A549 (cell line): Measurements from ENCODE around the gene ZNF785.

Experiments
- CEBPB ChIP-seq, 2 experiments: fragments of >200 bp in 1 of 2; sonication (Bioruptor Twin) in 1 of 2; formaldehyde crosslinking in 1 of 2; IDR thresholded peaks; 2 replicates each; pipeline ENCODE4 v1.6.1; 2012 to 2016
- CHD4 ChIP-seq: fragments of 200-600 bp; sonication (generic); IDR thresholded peaks from 2 replicates; pipeline ENCODE4 v1.6.1; 2016; ENCODE audit warnings: antibody characterized with exemption, mild to moderate bottlenecking, borderline replicate concordance
- FOXS1 ChIP-seq: fragments of 250-450 bp; sonication (Bioruptor Pico); IDR thresholded peaks from 2 replicates; pipeline ENCODE4 v1.5.0; 2020; ENCODE audit warnings: mild to moderate bottlenecking, moderate library complexity
- HDAC2 ChIP-seq: fragments of 200-600 bp; sonication (generic); IDR thresholded peaks from 2 replicates; pipeline ENCODE4 v1.6.1; 2016
- KDM1A ChIP-seq: fragments of 200-600 bp; sonication (generic); IDR thresholded peaks from 2 replicates; pipeline ENCODE4 v1.6.1; 2016; ENCODE audit warnings: low read depth, mild to moderate bottlenecking
- POLR2A ChIP-seq: IDR thresholded peaks from 2 replicates; pipeline ENCODE4 v1.6.1; 2012; ENCODE audit warnings: mild to moderate bottlenecking, low read length
- POLR2AphosphoS2 ChIP-seq: conservative IDR thresholded peaks from 2 replicates; pipeline ENCODE4 v1.6.1; 2012; ENCODE audit warnings: low read length, improper control_type of control experiment, inconsistent platforms
- RAD21 ChIP-seq, 2 experiments: fragments of >200 bp in 1 of 2; sonication (Bioruptor Twin) in 1 of 2; formaldehyde crosslinking in 1 of 2; IDR thresholded peaks in 1 of 2; conservative IDR thresholded peaks in 1 of 2; 2 replicates in 1 of 2; 3 replicates in 1 of 2; pipeline ENCODE4 v1.6.1; 2012 to 2018; ENCODE audit warnings: inconsistent platforms in 1 of 2
- RFX5 ChIP-seq: fragments of 450-650 bp; IDR thresholded peaks from 2 replicates; pipeline ENCODE4 v1.7.1; 2014; ENCODE audit warnings: antibody characterized with exemption, mild to moderate bottlenecking, moderate library complexity
- SMC3 ChIP-seq: fragments of >200 bp; sonication (Bioruptor Twin); formaldehyde crosslinking; IDR thresholded peaks from 3 replicates; pipeline ENCODE4 v1.6.1; 2018; ENCODE audit warnings: inconsistent platforms
- TFCP2L1 ChIP-seq: fragments of 250-450 bp; sonication (Bioruptor Pico); IDR thresholded peaks from 2 replicates; pipeline ENCODE4 v1.5.0; 2021; ENCODE audit warnings: mild to moderate bottlenecking
- TF ChIP-seq, protein P1 (sequence below): fragments of >200 bp; sonication (Bioruptor Twin); formaldehyde crosslinking; IDR thresholded peaks from 3 replicates; pipeline ENCODE4 v1.5.1; 2016
- TF ChIP-seq, protein P2 (sequence below): IDR thresholded peaks from 2 replicates; pipeline ENCODE4 v1.6.1; 2012
- TF ChIP-seq, protein P3 (sequence below): fragments of >200 bp; sonication (Bioruptor Twin); formaldehyde crosslinking; IDR thresholded peaks from 3 replicates; pipeline ENCODE4 v1.6.1; 2016

DNA sequence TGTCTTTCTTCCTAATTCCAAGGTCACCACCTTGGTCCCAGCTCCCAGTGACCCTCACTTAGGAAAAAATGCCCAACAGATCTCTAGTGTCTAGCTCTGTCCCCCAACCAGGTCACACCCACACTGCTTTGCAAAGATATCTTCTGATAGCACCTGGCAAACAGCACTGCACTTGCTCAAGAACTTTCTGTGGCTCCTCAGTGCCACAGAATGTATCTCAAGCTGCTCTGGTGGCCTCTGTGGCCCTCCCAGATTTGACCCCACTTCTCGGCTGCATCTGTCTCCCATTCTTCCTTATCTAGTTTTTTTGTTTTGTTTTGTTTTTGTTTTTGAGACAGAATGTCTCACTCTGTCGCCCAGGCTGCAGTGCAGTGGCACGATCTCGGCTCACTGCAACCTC lies 19.0 kb downstream of the ZNF785 start:
- TF ChIP-seq, protein P1, sequence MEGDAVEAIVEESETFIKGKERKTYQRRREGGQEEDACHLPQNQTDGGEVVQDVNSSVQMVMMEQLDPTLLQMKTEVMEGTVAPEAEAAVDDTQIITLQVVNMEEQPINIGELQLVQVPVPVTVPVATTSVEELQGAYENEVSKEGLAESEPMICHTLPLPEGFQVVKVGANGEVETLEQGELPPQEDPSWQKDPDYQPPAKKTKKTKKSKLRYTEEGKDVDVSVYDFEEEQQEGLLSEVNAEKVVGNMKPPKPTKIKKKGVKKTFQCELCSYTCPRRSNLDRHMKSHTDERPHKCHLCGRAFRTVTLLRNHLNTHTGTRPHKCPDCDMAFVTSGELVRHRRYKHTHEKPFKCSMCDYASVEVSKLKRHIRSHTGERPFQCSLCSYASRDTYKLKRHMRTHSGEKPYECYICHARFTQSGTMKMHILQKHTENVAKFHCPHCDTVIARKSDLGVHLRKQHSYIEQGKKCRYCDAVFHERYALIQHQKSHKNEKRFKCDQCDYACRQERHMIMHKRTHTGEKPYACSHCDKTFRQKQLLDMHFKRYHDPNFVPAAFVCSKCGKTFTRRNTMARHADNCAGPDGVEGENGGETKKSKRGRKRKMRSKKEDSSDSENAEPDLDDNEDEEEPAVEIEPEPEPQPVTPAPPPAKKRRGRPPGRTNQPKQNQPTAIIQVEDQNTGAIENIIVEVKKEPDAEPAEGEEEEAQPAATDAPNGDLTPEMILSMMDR: no peak
- TF ChIP-seq KDM1A (no peak), FOXS1 (CRISPR knock-in tag) (no peak), SMC3 (no peak), POLR2AphosphoS2 (no peak), RFX5 (no peak), POLR2A (no peak), RAD21 (conservative IDR thresholded peaks at IDR 0.05 in 1 of 2, IDR thresholded peaks at IDR 0.05 in 1 of 2) (no peak), TFCP2L1 (CRISPR knock-in tag) (no peak), HDAC2 (no peak), CHD4 (no peak), CEBPB (IDR thresholded peaks at IDR 0.05) (no peak)
- TF ChIP-seq, protein P2, sequence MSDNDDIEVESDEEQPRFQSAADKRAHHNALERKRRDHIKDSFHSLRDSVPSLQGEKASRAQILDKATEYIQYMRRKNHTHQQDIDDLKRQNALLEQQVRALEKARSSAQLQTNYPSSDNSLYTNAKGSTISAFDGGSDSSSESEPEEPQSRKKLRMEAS: no peak
- TF ChIP-seq, protein P3, sequence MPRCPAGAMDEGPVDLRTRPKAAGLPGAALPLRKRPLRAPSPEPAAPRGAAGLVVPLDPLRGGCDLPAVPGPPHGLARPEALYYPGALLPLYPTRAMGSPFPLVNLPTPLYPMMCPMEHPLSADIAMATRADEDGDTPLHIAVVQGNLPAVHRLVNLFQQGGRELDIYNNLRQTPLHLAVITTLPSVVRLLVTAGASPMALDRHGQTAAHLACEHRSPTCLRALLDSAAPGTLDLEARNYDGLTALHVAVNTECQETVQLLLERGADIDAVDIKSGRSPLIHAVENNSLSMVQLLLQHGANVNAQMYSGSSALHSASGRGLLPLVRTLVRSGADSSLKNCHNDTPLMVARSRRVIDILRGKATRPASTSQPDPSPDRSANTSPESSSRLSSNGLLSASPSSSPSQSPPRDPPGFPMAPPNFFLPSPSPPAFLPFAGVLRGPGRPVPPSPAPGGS: no peak
